Raji (cell line): ENCODE data around the gene PPP1R14D.
A peak's percentile ranks its signal among the peaks of the same experiment; 100 is the strongest.

ENCODE experiments used
- POLR2A ChIP-seq: IDR thresholded peaks from 2 replicates; pipeline ENCODE4 v1.6.1; 2011; ENCODE audit warnings: low read depth, low read length, control low read depth; ENCODE audit not compliant: insufficient read depth

PPP1R14D gene

GRCh38 chr15:40787991-40788390 lies 40.5 kb downstream of the PPP1R14D start:
- no peak for TF ChIP-seq POLR2A

GRCh38 chr15:40787344-40787841 lies 41.1 kb downstream of the PPP1R14D start:
- TF ChIP-seq POLR2A: no peak

- no peak for TF ChIP-seq POLR2A
Measured at GRCh38 chr15:40785814-40786213, 42.7 kb downstream of the PPP1R14D start.

GRCh38 chr15:40785164-40785563 lies 43.3 kb downstream of the PPP1R14D start:
- TF ChIP-seq POLR2A: no peak

DNA sequence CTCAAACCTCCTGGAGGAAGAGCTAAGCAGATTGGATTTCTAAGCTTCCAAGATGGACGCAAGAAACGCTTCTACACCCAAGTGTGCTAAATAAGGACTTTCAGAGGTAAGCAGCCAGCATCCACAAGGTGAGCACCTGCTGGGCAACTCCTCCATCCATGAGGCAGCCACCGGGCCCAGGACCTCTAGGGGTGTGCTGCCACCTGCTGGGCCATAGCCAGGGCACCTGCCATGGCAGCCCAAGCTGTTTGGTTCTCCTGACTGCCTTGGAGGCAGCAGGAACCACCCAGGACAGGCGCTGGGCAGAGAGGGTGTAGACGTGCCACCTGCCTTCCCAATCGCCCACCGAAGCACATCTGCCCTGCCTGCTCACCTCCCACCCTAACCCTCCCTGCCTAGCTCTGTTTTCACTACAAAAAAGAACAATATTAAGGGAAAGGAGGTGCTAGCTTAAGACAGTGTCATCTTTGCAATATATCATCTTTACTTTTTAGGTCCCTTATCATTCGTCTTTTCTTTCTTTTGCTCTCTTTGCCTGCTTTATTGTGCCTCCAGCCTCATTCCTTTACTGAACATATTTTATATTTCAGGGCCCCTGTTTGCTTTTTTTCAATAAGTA lies 45.8 kb downstream of the PPP1R14D start:
- TF ChIP-seq POLR2A: 0 out of 2 replicates have a peak, but pooled peaks have one; percentile 18

DNA sequence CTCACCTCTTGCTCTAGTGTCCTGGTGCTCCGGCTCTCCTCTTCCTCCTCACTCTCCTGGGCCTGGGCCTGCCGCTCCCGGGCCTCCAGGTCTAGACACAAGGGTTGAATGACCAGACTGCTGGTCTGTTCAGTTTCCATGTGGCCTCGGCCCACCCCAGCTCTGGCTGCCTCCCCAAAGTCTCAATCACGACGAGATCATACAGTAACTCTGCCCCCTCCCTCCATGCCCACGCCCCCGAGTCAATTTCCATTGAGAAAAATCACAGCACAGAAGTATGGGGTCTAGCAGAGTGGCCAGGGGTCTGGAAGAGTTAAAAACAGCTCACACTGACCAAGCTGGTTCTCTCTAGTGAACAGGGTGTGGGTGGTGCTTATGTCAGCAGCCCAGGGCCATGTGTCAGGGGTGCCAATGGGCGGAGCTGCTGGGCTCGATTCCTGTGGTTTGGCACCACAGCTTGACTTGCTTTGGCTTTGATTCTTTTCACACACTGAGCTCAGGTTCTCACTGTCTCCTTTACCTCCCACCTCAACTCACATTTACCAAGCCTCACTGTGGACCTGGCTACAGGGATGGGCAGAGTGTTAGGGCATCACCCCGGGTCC lies 51.9 kb downstream of the PPP1R14D start:
- TF ChIP-seq POLR2A: no peak

DNA sequence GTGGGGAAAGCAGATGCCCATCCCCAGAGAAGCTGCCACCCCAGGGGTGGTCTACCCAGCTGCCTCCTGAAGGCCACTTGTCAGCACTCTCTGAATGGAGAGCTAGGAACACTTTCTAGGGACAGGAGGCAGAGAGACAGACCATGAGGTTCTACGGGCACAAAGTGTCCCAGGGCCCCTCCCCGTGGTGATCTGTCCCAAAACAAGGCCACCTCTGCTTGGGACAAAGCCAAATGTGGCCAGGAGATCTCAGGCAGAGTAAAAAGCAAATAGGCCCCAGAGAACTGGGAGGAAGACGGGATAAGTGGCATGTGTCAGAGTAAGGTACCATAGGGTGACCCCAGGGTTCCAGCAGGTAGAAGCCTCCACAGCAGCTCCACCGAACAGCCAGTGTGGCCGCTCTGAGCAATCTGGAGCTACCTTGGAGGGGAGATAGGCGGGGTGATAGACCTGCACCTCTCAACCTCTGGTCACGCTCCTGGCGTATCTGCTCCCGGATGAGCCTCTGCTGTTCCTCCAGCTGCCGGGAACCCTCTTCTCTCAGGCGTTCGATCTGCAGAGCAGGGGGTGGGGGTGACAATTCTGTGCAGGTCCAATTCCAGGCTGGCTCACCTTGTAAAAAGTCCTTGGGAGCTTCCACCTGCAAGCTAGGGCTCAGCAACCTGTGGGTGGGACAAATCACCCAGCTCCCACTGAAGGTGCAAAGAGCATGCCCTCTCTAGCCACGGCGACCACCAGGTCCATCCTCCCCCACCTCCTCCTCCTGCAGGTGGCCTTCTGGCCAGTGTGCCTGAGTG lies 52.6 kb downstream of the PPP1R14D start:
- no peak for TF ChIP-seq POLR2A

DNA sequence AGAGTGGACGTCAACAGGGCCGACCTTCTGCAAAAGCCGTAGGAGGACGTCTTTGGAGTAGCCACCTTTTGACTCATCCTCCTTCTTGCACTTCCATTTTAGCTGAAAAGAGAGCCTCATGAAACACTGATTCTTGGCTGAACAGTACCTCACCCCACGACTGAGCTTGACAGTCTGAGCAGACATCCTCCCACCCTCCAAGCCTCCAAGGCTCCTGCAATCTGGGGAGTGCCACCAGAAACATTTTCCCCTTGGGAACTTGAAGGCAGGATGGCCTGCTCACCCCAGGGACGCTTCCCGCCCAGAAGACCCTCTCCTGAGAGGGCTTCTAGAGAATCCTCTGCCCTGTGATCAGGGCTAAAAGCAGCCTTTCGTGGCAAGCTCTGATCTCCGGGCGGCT lies 53.5 kb downstream of the PPP1R14D start:
- TF ChIP-seq POLR2A: no peak

GRCh38 chr15:40773902-40774301 lies 54.6 kb downstream of the PPP1R14D start:
- TF ChIP-seq POLR2A: no peak

DNA sequence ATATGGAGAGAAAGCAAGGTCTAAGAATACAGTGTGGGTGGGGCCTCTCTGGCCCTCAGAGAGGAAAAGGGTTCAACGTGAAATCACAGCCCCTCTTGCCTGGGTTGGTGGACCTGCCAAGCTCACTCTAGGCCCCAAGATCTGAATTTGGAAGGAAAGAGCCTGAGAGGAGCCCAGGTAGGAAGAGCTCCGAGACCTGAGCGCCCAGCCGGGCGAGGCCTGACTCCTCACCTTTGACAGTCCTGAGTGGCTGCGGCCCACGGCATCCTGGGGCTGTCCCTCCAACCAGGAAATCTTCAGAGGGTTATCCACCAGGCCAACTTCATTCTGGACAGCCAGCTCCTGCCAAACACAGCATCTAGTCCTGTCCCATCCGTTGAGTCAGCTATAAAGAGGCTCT lies 55.0 kb downstream of the PPP1R14D start:
- no peak for TF ChIP-seq POLR2A

- no peak for TF ChIP-seq POLR2A
Measured at GRCh38 chr15:40772014-40772413, 56.5 kb downstream of the PPP1R14D start.

DNA sequence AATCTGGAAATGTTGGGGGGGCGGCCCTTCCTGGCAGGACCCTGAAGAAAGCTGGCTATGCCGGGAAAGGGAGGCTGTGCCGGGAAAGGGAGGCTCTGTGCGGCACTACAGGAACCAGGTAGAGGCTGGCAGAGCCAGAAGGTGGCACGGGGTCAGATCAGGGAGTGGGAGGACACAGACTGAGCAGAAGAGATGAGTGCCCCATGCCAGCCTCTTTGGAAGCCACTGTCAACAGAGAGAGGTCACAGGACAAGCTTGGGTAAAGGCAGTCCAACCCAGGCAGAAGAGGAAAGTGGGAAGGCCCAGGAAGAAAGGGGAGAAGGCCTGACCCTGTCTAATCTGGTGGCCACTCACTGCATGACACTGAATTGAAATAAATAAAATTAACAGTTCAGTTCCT lies 57.3 kb downstream of the PPP1R14D start:
- no peak for TF ChIP-seq POLR2A

- TF ChIP-seq POLR2A: no peak
Measured at GRCh38 chr15:40770147-40770721, 58.3 kb downstream of the PPP1R14D start.

DNA sequence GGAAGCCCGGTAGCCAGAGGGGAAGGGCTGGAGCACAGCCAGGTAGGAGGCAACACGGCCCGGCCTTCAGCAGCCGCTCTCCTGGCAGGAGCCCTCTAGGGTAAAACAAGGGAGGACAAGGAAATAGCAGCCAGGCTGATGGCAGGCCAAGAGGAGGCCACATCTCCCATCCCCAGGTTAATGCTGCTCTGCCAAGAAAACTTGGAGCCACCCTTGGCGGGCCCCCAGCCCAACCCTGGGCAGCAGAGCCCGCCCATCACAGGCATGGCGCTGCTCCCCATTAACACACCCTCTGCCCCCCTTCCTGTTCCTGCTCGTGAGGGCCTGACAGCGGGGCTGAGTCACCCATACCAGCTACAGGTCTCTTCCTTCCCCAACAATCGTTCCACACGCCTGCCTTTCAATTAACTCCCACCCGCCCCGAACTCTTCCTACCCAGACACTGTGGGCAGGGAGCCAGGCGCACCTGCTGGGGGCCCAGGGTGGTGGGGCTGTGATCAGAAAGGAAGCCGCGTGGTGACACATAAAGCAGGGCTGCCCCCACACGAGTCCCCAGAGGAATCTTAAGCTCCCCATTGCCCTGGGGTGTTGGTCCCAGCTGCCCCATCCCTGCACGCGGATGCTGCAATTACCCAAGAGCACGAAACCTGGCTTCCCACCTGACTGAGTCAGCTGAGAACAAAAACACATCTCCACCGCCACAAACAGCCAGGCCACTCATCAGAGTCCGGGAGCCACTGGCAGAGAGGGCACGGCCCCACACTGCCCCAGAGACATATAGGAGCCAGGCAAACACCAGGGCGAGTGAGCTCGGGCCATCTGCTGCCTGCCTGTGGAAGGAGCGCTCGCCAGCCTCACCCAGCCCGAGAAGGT lies 59.0 kb downstream of the PPP1R14D start, which contains the start of gene C15orf62:
Gene C15orf62 (plus strand): TSS at position 707 of the 873 bp plus-strand sequence. CDS start 516 bp downstream, outside the sequence.
- no peak for TF ChIP-seq POLR2A
